Adrenal gland (tissue), 5 donors: Measurements from ENCODE around the gene UQCC3.

Source experiments
- CTCF ChIP-seq, 6 experiments: fragments of 450-650 bp in 4 of 6; fragments of 200-600 bp in 2 of 6; sonication (generic) in 1 of 6; IDR thresholded peaks; 1 replicate in 5 of 6; 2 replicates in 1 of 6; pipeline versions ENCODE4 v1.5.1 to v1.8.0; 2016 to 2021; ENCODE audit warnings: antibody characterized with exemption in 6 of 6, mild to moderate bottlenecking in 2 of 6, moderate library complexity in 1 of 6
- POLR2A ChIP-seq, 2 donors: fragments of 450-650 bp; IDR thresholded peaks; one replicate each; pipeline ENCODE4 v1.6.1; 2017; ENCODE audit warnings: antibody characterized with exemption in 2 of 2, mild to moderate bottlenecking in 2 of 2, moderate library complexity in 1 of 2
- donor health status: DM: no; HTN: no; CAD: no.

- TF ChIP-seq CTCF (IDR thresholded peaks at IDR 0.05) (no peak), POLR2A (IDR thresholded peaks at IDR 0.05) (no peak)
These were observed 48.9 kb upstream of the UQCC3 start for GRCh38 chr11:62622476-62623089.
